ENCODE results near the gene NID1.

NID1 gene

DNA sequence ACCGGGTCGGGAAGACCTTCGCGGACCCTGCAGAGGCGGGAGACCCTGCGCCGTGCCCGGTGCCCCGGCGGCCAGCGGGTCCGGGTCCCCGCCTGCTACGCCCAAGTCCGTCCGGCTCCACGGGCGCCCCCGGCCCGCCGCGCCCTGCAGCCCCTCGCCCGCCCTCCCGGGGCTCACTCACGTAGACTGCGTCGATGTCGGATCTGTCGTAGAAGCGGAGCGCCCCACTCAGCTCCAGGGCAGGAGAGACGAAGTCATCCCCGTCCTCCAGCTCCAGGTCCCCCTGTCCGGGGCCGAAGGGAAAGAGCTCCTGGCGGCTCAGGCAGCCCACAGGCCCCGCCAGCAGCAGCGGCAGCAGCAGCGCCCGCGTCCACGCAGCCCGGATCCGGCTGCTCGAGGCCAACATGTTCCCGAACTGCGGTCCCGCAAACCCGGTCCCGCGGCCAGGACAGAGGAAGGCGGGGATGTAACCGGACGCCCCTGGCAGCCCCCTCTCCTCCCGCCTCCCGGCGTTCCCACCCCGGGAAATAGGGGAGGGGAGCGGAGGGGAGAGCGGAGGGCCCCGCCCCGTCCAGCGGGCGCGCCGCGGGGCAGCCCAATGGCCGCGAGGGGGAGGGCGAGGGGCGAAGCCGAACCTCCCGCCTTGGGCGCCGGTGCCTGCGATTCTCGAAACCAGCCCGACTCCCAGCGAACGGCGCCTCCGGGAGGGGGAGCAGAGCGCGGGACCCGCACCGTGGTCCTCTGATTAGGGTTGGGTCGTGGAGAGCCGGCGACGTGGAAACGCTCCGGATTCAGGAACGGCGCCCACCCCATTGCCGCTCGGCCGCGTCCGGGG, at the start of gene NID1:
TSS of gene NID1 (minus strand) at position 417 of the 835 bp plus-strand sequence. CDS start at position 406, 11 bp downstream.
- peak within 1 kb of the TSS; percentile 55 for H3K4me3 ChIP-seq (ENCODE audit: low read depth, low read length)
- TF ChIP-seq CTCF (IDR thresholded peaks at IDR 0.05; ENCODE audit: low read depth, low read length) = peak; percentile 21
- in situ Hi-C loops (cut with HindIII; ENCODE audit: low sequenced_read_pairs) = no loop called here
- peak; percentile 88 for DNase-seq (ENCODE audit: low read depth, low spot score)

DNA sequence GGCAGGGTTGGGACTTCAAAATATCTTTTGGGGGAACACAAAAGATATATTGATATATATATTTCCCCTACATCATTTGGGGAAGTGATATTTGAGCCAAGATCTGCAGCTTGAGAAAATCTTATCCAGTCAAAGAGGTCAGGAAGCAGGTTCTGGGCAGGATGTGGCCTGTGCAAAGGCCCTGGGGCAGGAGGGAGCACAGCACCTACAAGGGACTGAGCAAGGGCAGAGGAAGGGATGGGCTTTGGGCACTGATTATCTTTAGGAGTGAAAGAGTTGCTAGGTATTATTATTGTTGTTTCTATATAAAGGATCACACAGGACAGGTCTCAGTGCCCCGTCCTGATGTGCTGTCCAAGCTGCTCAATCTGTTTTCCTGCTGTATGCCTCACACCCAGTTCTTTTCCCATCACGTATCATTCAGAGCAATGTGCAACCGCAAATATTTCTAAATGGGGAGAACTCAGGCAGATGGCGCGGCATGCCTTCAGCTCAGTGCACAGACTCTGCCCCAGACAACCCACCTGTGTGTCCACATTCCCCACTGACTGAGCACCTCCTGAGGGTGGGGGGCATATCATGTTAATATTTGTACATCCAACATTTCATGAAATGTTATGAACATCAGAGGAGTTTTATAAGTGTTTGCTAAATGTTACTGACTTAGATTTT, 49.3 kb upstream of the NID1 start:
- H3K4me3 ChIP-seq (ENCODE audit: low read depth, low read length) = no peak overlapping the region
- in situ Hi-C loops (cut with HindIII; ENCODE audit: low sequenced_read_pairs) = no loop called here
- no peak for TF ChIP-seq CTCF (IDR thresholded peaks at IDR 0.05; ENCODE audit: low read depth, low read length)
- no peak for DNase-seq (ENCODE audit: low read depth, low spot score)

DNA sequence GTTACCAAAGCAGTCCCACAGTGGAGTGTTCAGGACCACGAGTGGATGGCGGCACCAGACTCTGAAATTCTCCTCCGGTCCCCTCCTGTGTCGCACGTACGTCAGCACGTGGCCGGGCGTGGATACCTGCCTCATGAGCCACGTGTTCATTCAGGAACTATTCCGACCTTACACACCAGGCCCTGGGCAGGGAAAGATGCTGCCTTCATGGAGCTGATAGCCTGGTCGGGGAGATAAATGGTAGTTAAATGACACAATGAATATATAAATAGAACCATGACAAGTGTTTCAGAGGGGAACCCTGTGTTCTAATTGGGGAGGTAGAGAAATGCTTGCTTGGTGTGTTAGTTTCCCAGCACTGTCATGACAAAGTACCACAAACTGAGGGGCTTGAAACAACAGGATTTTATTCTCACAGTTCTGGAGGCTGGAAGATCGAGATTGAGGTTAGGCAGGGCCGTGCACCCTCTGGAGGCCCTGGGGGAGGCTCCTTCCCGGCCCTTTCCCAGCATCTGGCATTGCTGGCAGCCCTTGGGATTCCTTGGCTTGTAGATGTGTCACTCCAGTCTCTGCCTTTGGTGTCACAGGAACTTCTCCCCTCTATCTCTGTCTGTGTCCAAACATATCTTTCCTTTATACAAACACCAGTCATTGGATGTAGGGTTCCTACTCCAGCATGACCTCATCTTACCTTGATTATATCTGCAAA, 48.6 kb upstream of the NID1 start:
- TF ChIP-seq CTCF (IDR thresholded peaks at IDR 0.05; ENCODE audit: low read depth, low read length) = no peak

GRCh38 chr1:236112332-236112627, 47.4 kb upstream of the NID1 start:
- in situ Hi-C loops (cut with HindIII; ENCODE audit: low sequenced_read_pairs) = no loop called here
- no peak for TF ChIP-seq CTCF (IDR thresholded peaks at IDR 0.05; ENCODE audit: low read depth, low read length)
- H3K4me3 ChIP-seq (ENCODE audit: low read depth, low read length) = no peak overlapping the region
- no peak for DNase-seq (ENCODE audit: low read depth, low spot score)

More for the DNA sequence above, 48.6 kb upstream of the NID1 start:
- in situ Hi-C loops (cut with HindIII; ENCODE audit: low sequenced_read_pairs) = no loop called here
- H3K4me3 ChIP-seq (ENCODE audit: low read depth, low read length) = no peak overlapping the region
- DNase-seq (ENCODE audit: low read depth, low spot score) = no peak

DNA sequence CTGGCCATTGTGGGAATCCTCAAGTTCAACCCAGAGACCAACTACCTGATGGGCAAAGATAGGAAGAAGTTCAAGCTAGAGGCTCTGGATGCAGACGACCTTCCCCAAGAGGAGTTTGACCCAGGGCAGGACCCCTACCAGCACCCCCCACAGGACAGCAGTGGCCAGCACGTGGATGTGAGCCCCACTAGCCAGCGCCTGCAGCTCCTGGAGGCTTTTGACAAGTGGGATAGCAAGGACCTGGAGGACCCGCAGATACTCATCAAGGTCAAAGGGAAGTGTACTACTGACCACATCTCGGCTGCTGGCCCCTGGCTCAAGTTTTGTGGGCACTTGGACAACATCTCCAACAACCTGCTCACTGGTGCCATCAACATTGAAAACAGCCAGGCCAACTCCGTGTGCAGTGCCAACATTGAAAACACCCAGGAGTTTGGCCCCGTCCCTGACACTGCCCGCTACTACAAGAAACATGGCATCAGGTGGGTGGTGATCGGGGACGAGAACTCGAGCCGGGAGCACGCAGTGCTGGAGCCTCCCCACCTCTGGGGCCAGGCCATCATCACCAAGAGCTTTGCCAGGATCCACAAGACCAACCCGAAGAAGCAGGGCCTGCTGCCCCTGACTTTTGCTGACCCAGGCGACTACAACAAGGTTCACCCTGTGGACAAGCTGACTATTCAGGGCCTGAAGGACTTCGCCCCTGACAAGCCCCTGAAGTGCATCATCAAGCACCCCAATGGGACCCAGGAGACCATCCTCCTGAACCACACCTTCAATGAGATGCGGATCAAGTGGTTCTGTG, 46.8 kb upstream of the NID1 start:
- in situ Hi-C loops (cut with HindIII; ENCODE audit: low sequenced_read_pairs) = no loop called here
- TF ChIP-seq CTCF (IDR thresholded peaks at IDR 0.05; ENCODE audit: low read depth, low read length) = no peak

DNA sequence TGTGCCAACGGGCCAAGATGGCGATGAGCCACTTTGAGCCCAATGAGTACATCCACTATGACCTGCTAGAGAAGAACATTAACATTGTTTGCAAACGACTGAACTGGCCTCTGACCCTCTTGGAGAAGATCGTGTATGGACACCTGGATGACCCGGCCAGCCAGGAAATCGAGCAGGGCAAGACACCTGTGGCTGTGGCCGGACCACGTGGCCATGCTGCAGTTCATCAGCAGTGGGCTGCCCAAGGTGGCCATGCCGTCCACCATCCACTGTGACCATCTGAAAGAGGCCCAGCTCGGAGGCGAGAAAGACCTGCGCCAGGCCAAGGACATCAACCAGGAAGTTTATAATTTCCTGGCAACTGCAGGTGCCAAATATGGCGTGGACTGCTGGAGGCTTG, 45.2 kb upstream of the NID1 start:
- TF ChIP-seq CTCF (IDR thresholded peaks at IDR 0.05; ENCODE audit: low read depth, low read length) = no peak
- DNase-seq (ENCODE audit: low read depth, low spot score) = no peak
- in situ Hi-C loops (cut with HindIII; ENCODE audit: low sequenced_read_pairs) = no loop called here
- no peak overlapping the region for H3K4me3 ChIP-seq (ENCODE audit: low read depth, low read length)

More for the DNA sequence above, 46.8 kb upstream of the NID1 start:
- no peak for DNase-seq (ENCODE audit: low read depth, low spot score)
- no peak overlapping the region for H3K4me3 ChIP-seq (ENCODE audit: low read depth, low read length)

All from astrocyte of the spinal cord (primary cell).